VCaP (cell line): ENCODE results near the gene KLHL17.
A peak's percentile ranks its signal among the peaks of the same experiment; 100 is the strongest.
"Not testable (repeated sequence)": the region's sequence is repeated elsewhere in the genome, so short reads cannot be mapped to it uniquely, and the experiment has no call there.

ENCODE experiments used
- H3K27ac ChIP-seq: fragments of 450-650 bp; 2 replicates; pipeline ENCODE4 v1.5.1; 2017
- TF ChIP-seq, protein P1 (sequence below): fragments of 450-650 bp; conservative IDR thresholded peaks from 2 replicates; pipeline ENCODE4 v1.5.1; 2017; ENCODE audit warnings: mild to moderate bottlenecking, moderate library complexity

KLHL17 gene

GRCh38 chr1:944341-945325 is 15.8 kb upstream of the KLHL17 start:
- TF ChIP-seq, protein P1, sequence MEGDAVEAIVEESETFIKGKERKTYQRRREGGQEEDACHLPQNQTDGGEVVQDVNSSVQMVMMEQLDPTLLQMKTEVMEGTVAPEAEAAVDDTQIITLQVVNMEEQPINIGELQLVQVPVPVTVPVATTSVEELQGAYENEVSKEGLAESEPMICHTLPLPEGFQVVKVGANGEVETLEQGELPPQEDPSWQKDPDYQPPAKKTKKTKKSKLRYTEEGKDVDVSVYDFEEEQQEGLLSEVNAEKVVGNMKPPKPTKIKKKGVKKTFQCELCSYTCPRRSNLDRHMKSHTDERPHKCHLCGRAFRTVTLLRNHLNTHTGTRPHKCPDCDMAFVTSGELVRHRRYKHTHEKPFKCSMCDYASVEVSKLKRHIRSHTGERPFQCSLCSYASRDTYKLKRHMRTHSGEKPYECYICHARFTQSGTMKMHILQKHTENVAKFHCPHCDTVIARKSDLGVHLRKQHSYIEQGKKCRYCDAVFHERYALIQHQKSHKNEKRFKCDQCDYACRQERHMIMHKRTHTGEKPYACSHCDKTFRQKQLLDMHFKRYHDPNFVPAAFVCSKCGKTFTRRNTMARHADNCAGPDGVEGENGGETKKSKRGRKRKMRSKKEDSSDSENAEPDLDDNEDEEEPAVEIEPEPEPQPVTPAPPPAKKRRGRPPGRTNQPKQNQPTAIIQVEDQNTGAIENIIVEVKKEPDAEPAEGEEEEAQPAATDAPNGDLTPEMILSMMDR = no peak
- H3K27ac ChIP-seq = peak overlapping the region; percentile 91; the same call in 1 of the 2 replicates

DNA sequence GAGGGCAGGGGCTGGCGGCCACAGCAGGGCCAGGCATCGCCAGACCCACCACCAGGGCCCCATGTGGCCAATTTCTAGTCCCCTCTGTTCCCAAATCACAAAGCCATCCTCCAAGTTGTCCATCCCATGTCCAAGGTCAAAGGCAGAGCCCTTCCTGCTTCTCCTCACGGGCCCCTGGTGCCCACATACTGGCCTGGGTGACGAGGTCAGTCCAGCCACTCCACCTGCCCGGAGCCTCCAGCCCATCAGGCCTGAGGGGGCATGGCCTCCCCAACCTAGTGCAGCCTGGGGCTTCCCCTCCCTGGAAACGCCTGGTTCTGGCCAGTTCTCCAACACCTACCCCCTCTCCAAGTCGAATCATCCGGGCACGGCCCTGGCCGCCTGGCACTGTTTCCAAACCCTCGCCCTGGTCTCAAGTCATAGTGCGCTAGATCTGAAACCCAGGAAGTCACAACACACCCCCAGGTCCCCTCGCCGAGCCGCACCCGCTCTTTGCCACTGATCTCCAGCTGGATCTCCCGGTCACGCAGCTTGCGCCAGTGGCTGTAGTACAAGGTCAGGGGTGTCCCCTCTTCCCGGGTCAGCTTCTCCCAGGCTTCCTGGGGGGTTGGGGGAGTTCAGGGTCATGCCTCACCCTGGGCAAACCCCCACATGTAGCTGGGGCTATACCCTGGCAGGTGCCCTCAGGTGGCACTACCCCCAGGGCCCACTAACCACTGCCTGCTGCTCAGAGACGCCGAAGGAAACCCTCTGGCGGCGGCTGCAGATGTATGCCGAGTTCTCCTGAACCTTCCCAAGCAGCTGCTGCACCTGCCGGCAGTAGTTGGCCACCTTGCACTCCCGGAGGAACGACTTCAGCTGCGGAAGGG is 14.5 kb upstream of the KLHL17 start:
- TF ChIP-seq, protein P1 = no peak
- H3K27ac ChIP-seq = peak overlapping the region; percentile 91; the same call in 1 of the 2 replicates

GRCh38 chr1:946811-947210 is 13.6 kb upstream of the KLHL17 start:
- not testable (repeated sequence) for H3K27ac ChIP-seq

GRCh38 chr1:947958-948357 is 12.4 kb upstream of the KLHL17 start:
- H3K27ac ChIP-seq = no peak overlapping the region
- TF ChIP-seq, protein P1 = no peak

DNA sequence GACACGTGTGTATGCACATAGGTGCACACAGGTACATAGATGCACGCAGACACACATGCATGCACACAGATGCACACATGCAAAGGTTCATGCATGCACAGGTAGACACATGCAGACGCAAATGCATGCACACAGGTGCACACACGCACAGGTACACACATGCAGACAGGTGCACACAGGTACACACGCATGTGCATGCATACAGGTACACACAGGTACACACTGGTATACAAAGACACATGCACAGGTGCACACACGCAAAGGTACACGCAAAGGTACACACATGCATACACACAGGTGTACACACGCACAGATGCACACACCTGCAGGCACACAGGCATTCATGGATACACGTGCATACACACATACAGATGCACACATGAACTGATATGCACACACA is 10.1 kb upstream of the KLHL17 start:
- no peak overlapping the region for H3K27ac ChIP-seq
- TF ChIP-seq, protein P1 = no peak

DNA sequence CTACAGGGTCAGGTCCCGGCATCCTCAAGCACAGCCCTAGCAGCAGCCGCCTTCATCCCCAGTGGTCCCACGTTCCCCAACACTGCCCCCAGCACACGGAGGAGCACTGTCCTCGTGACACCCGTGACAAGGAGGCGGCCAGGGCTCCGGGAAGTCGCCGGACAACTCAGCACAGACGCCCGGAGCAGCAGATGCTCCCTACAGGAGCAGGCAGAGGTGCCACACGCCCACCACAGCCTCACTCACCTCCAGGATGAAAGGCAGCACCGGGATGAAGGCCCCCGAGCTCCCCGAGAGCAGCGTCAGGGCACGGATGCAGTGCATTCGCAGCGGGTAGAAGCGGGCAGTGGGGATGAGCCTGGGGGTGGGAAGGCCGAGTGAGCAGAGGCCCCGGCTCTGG is 9.5 kb upstream of the KLHL17 start:
- TF ChIP-seq, protein P1 = no peak
- no peak overlapping the region for H3K27ac ChIP-seq

DNA sequence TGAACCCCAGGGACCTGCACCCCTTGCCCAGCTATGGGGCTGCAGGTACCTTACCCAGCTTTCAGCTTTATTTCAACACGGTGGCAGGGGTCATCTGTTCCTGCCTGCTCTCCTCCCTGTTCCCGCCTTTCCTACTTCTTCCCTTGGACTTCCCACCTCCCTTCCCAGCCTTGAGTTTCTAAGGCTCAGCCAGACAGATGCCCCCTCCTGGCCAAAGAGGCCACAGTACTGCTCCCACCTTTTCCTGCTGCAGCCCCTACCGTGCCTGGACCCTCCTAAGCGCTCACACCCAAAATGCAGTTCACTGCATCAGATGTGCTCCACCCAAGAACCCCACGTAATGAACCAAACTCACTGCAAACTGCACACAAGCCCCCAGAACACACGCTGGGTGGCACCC is 9.0 kb upstream of the KLHL17 start:
- TF ChIP-seq, protein P1 = peak; percentile 60
- H3K27ac ChIP-seq = no peak overlapping the region
